SW 1271 (cell line): ENCODE data around the gene PKD1L1.
"Not testable (repeated sequence)": the region's sequence is repeated elsewhere in the genome, so short reads cannot be mapped to it uniquely, and the experiment has no call there.

ENCODE experiments used
- DNase-seq, 2 experiments: peaks; one replicate each; lab custom pipeline; 2025; lab: John Stamatoyannopoulos, UW

PKD1L1 gene

DNA sequence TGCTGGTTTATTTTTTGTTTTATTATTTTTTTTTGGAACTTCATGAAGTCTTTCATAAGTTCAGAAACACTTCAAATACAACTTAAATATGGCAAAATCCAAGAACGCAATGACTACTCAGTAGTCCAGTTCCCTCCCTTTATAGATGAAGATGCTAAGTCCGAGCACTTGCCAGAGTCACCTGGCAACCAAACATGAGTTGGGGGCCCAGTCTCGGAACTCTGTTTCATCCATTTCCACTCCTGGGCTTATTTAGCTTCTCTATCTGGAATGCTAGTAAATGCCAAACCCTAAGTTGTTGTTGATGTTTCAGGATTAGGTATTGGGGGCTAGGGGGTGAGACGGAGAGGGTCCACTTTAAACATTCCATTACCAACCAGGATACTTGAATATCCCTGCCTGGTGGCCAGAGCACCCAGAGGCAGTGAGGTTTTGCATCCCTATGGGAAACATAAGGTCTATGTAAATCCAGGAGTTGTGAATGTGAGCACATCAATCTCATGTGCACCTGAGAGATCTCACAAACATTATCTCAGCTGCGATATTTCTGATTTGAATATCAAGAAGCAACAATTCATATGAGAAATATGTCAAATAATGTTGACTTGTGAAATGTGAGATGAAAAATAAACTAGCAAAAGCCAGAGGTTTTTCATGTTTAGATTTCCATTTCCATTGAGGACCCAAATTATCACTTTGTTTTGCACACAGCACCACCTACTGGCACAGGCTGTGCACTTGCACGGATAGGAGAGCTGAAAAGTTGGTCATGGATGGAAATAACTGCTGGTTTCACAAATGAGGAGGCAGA is 129.3 kb downstream of the PKD1L1 start:
- DNase-seq: peak; percentile 26 to 63

DNA sequence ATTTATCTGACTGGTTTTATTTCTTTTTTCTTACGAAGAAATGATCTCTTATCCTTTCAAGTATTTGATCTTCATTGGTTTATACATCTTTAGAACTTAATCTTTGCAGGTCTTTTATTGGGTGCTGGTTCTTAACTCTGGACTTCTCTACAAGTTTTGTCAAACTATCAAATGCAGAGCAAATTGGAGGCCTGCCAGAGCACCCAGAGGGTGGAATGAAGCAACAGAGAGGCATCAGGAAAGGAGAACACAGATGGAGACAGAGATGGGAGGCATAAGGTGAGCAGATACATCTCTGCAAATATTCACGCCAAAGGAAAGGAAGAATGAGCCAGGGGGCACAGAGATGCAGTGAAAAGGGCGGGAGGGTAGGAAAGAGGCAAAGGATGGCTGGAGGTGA is 130.3 kb downstream of the PKD1L1 start:
- no peak for DNase-seq

GRCh38 chr7:47816647-47817046 is 131.6 kb downstream of the PKD1L1 start:
- DNase-seq: no peak

DNA sequence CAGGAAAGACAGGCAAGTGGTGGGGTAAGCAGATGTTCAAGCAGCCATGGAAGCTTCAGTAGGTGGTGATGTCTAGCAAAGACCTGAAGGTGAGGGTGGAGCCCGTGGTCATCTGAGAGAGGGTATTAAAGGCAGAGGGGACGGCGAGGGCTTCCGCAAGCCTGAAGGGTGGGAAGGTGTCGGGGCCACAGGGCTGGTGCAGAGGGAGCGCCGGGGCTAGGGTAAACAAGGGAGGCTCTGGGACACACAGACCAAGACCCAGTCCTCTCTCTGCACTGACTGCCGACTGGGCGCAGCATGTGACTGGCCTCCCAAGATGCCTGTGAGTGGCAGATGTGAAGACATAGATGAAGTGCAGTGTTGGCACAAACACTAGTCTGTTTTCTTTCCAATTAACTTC is 132.4 kb downstream of the PKD1L1 start:
- DNase-seq: no peak

GRCh38 chr7:47814905-47815613 is 133.2 kb downstream of the PKD1L1 start:
- DNase-seq: no peak

- DNase-seq: no peak
These were observed 134.5 kb downstream of the PKD1L1 start for GRCh38 chr7:47813620-47814260.

- no peak for DNase-seq
These were observed 135.7 kb downstream of the PKD1L1 start for GRCh38 chr7:47812429-47813136.

DNA sequence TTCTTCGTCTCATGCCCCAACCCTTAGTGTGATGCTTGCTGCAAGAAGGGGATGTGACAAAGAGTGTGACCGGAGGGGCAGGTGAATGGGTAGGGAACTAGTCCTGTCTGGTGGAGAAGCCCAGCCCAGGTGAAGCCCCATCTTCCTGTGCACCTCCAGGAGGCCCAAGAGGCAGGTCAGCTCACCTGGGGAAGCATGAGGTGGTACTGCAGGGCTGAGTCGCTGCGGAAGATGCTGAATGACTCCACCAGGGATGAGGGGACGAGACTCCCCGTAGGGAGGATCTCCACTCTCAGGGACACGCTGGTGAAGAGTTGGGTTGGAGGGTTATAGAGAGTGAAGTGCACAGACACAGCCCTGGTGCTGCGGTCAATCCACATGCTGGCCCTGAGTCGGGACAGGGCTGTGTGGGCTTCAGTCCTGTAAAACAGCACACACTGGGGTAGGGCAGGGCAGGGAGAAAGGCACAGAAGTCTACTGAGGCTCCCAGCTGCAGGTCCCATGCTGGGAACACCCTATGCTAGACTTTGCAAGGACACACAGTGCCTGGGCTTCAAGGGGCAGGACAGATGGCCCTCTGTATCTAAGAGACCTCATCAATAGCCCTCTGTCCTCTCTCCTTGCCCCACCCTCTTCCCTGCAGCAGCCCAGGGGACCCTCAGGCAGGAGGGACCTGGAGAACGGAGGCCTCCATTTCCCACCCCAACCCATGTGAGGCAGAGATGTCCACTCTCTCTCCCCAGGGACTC is 136.5 kb downstream of the PKD1L1 start:
- DNase-seq: no peak

- DNase-seq: no peak
These were observed 138.9 kb downstream of the PKD1L1 start for GRCh38 chr7:47809387-47809786.

DNA sequence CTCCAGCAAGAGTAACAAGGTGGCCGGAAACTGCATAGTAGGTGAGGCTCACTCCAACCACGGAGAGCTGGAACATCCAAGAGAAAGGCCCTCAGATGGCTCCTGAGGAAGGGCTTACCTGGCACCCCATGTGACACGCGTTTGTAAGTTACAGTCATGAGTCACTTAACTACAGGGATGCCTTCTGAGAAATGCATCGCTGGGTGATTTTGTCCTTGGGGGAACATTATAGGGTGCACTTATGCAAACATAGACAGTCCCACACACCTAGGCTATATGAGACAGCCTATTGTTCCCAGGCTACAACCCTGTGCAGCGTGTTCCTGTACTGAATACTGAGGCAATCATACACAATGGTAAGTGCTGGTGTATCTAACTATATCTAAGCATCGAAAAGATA is 139.9 kb downstream of the PKD1L1 start:
- DNase-seq: no peak

- DNase-seq: no peak
These were observed 140.5 kb downstream of the PKD1L1 start for GRCh38 chr7:47807756-47808155.

GRCh38 chr7:47807126-47807525 is 141.1 kb downstream of the PKD1L1 start:
- no peak for DNase-seq

DNA sequence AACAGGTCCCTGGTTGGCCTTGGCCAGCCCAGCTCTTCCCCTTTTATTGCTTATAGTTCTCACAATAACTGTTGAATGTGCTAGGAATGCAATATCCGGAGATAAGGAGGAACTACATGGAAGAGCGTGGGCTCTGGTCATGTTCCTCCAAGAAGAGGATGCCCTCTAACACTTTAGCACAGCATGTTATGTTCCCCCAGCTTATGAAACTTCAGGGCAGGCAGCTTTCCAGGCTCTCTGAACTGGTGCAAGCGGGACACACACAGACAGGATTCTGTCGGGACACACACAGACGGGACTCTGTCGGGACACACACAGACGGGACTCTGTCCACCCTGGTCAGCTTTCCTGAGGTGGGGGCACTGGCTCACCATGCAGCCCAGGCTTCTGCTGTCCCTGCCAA is 141.6 kb downstream of the PKD1L1 start:
- no peak for DNase-seq

GRCh38 chr7:47804767-47805545 is 143.3 kb downstream of the PKD1L1 start:
- DNase-seq: peak in 1 of 2 experiments; percentile 37

- no peak for DNase-seq
These were observed 144.4 kb downstream of the PKD1L1 start for GRCh38 chr7:47803846-47804245.

DNA sequence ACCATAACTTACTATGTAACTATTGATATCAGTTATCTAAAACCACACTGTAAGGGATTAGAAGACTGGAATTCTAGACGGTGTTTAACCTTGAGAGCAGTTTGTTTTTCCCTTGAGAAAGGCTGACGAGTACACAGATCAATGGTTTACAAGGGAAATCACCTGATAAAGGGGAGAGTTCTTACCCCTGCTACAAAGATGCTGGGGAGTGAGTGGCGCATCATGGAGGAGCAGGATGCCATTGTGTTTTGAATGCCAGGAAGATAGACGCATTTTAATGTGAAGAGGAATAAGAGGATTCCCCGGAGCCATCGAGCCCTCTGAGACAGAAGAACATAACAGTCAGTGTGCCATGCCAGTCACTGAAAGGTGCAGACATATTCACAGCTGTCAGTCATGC is 145.2 kb downstream of the PKD1L1 start:
- no peak for DNase-seq

GRCh38 chr7:47801423-47801822 is 146.8 kb downstream of the PKD1L1 start:
- DNase-seq: no peak

DNA sequence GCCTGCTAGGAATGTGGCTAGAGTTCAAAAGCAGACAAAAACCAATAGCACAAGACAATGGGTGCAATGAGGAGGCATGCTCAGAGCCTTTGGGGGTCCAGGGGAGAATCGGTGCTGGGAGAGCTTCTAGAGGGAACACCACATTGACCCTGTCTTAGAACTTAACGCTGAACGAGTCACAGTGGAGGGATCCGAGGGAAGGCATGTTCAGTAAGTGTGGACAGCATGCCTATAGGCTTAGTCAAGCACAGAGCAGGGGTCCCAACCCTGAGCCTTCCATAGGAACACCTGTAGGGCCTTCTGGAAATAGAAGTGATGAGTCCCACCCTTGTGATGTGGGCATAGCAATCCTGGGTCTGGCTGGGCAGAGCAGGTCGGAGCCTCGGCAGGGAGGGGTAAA is 148.7 kb downstream of the PKD1L1 start:
- no peak for DNase-seq

DNA sequence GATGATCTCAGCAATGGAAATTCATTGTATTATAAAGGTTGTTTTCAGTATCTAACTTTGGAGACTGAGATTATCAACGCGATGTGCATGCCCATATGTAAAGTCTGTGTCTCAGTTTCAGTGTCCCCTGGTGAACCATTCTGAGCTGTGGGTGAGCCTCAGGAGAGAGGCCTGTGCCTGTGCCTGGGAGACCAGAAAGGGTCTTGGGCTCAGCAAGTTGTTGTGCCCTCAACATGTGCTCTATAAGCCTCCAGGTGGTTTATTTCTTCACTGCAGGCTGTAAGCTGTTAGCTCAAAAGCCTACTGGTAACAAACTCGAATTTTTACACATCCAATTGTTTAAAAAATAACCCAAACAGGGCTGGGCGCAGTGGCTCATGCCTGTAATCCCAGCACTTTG is 151.9 kb downstream of the PKD1L1 start:
- DNase-seq: no peak

DNA sequence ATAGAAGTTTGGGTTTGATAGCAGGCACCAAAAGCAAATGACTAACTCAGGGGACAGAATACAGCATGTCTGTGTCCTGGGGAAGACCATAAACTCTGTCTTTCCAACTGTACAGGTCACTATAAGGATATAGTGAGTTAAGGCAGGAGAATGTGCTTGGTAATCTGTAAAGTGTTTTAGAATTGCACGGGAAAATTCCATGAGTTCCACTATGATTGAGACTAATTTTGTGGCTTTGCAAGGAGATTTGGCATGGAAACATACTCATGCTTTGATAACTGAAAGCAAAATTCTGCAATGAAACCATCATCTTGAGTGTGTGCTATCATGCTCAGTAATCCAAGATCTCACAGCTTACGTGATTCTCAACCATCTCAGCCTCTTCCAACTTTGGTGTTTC is 152.6 kb downstream of the PKD1L1 start:
- peak in 1 of 2 experiments; percentile 28 for DNase-seq

DNA sequence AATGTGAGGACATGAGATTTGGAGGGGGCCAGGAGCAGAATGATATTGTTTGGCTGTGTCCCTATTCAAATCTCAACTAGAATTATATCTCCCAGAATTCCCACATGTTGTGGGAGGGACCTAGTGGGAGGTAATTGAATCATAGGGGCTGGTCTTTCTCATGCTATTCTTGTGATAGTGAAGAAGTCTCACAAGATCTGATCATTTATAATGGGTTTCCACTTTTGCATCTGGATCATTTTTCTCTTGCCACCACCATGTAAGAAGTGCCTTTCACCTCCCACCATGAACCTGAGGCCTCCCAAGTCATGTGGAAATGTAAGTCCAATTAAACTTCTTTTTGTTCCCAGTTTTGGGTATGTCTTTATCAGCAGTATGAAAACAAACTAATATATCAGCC is 153.1 kb downstream of the PKD1L1 start:
- not testable (repeated sequence) for DNase-seq
